PC-9 (cell line): ENCODE data around the gene IGSF22. TPM values are rescaled to one million over a fixed set of nuclear protein-coding genes. Genes with fewer than 3 reads are reported as not detected.

Experiments
- BruUV-seq: library from RNA; stranded (reverse); fragments of 400-500 nt; replicated peaks from 2 replicates; lab custom pipeline; 2021; lab: Mats Ljungman, UMichigan
- CTCF ChIA-PET: fragments of 300-600 bp; sonication (Branson Sonifier 250); formaldehyde crosslinking; loops from one replicate; lab custom pipeline; 2022; ENCODE audit warnings: antibody characterized with exemption; lab: Charles Lee
- POLR2A ChIA-PET: fragments of 300-600 bp; sonication (Branson Sonifier 250); formaldehyde crosslinking; loops from one replicate; lab custom pipeline; 2022; ENCODE audit warnings: antibody characterized with exemption; ENCODE audit not compliant: unreplicated experiment; lab: Charles Lee
- DNase-seq, 2 experiments: peaks; one replicate each; pipeline versions ENCODE4 v3.0.0 to v3.0.0-alpha.2; 2015 to 2022; ENCODE audit warnings: mixed read lengths in 1 of 2
- H2AFZ ChIP-seq: fragments of 200-600 bp; sonication (generic); 2 replicates; pipeline ENCODE4 v1.8.1; 2017; ENCODE audit warnings: antibody characterized with exemption
- H3F3A ChIP-seq: fragments of 200-600 bp; sonication (generic); 2 replicates; pipeline ENCODE4 v1.8.1; 2017; ENCODE audit warnings: antibody characterized with exemption, mild to moderate bottlenecking, low read depth; ENCODE audit not compliant: insufficient read depth
- H3K27ac ChIP-seq: fragments of 200-600 bp; sonication (generic); 2 replicates; pipeline ENCODE4 v1.6.1; 2016; ENCODE audit warnings: mixed run types
- H3K27me3 ChIP-seq: fragments of 200-600 bp; sonication (generic); 2 replicates; pipeline ENCODE4 v1.6.1; 2016; ENCODE audit warnings: low read depth, mixed run types; ENCODE audit not compliant: insufficient read depth
- H3K36me3 ChIP-seq: fragments of 200-600 bp; sonication (generic); 2 replicates; pipeline ENCODE4 v1.6.1; 2016; ENCODE audit warnings: low read depth, mixed run types
- H3K4me1 ChIP-seq: fragments of 200-600 bp; sonication (generic); replicated peaks from 2 replicates; pipeline ENCODE4 v1.6.1; 2016; ENCODE audit warnings: mixed run types; ENCODE audit not compliant: insufficient read depth
- H3K4me2 ChIP-seq: fragments of 200-600 bp; sonication (generic); 2 replicates; pipeline ENCODE4 v1.6.1; 2017; ENCODE audit warnings: mixed run types
- H3K4me3 ChIP-seq: fragments of 200-600 bp; sonication (generic); 2 replicates; pipeline ENCODE4 v1.6.1; 2016; ENCODE audit warnings: mixed run types
- H3K79me2 ChIP-seq: fragments of 200-600 bp; sonication (generic); 2 replicates; pipeline ENCODE4 v1.6.1; 2017; ENCODE audit warnings: low read depth, mixed run types
- H3K9me2 ChIP-seq: fragments of 200-600 bp; sonication (generic); 2 replicates; pipeline ENCODE4 v1.8.1; 2017; ENCODE audit warnings: mild to moderate bottlenecking; ENCODE audit not compliant: insufficient read depth
- H3K9me3 ChIP-seq: fragments of 200-600 bp; sonication (generic); 2 replicates; pipeline ENCODE4 v1.8.1; 2016; ENCODE audit warnings: low read depth; ENCODE audit not compliant: insufficient read depth
- H4K20me1 ChIP-seq: fragments of 200-600 bp; sonication (generic); 2 replicates; pipeline ENCODE4 v1.8.1; 2017; ENCODE audit not compliant: insufficient read depth
- CTCF ChIP-seq: fragments of 200-600 bp; sonication (generic); conservative IDR thresholded peaks from 2 replicates; pipeline ENCODE4 v1.6.1; 2017; ENCODE audit warnings: mixed run types, antibody characterized with exemption, mild to moderate bottlenecking, moderate library complexity
- EZH2 ChIP-seq: fragments of 200-600 bp; sonication (generic); IDR thresholded peaks from 2 replicates; pipeline ENCODE4 v1.8.0; 2017; ENCODE audit warnings: antibody characterized with exemption, low read depth
- intact Hi-C: fragments of 100-400 bp; cut with micrococcal nuclease; formaldehyde crosslinking; loops from one replicate; pipeline ENCODE4 v1.10.0; 2022; ENCODE audit not compliant: unreplicated experiment
- total RNA-seq: library from RNA; stranded (reverse); gene quantifications from 2 replicates; pipeline ENCODE4 v1.2.3, GENCODE V29; 2021

IGSF22 gene
- total RNA-seq, 1 experiment from 2014 or later = 0.33 TPM

GRCh38 chr11:18750944-18751343 is 25.0 kb upstream of the IGSF22 start:
- TF ChIP-seq EZH2 (no peak), CTCF (no peak)
- H4K20me1 ChIP-seq = no peaks in the 10 kb centered on the region
- H2AFZ ChIP-seq = no peak overlapping the region
- H3K9me2 ChIP-seq = no peaks in the 10 kb centered on the region
- H3K4me1 ChIP-seq = peaks cover 9% of the 10 kb centered on the region
- H3K27me3 ChIP-seq = no peaks in the 10 kb centered on the region
- no peaks in the 10 kb centered on the region for H3K9me3 ChIP-seq
- CTCF ChIA-PET = no interaction called here
- H3K27ac ChIP-seq = no peak overlapping the region
- H3K4me3 ChIP-seq = no peak overlapping the region
- H3K36me3 ChIP-seq = no peaks in the 10 kb centered on the region
- intact Hi-C loops = no loop called here
- H3K4me2 ChIP-seq = no peak overlapping the region
- BruUV-seq = no TSS peak
- H3K79me2 ChIP-seq = no peaks in the 10 kb centered on the region
- H3F3A ChIP-seq = no peaks in the 10 kb centered on the region
- POLR2A ChIA-PET = no interaction called here
- DNase-seq = no peak

GRCh38 chr11:18749681-18750319 is 23.8 kb upstream of the IGSF22 start:
- H3K27ac ChIP-seq = no peak overlapping the region
- POLR2A ChIA-PET = interaction anchor here (0.5 kb wide), 1 partner anchor 527 kb away, joined by 3 read pairs; no protein-coding TSS in a partner anchor

GRCh38 chr11:18748766-18749365 is 22.9 kb upstream of the IGSF22 start:
- peaks cover 9% of the 10 kb centered on the region for H3K4me1 ChIP-seq
- H3K4me3 ChIP-seq = no peak overlapping the region
- no peaks in the 10 kb centered on the region for H3F3A ChIP-seq
- DNase-seq = no peak
- TF ChIP-seq CTCF (no peak), EZH2 (no peak)
- H3K27ac ChIP-seq = no peak overlapping the region
- H4K20me1 ChIP-seq = no peaks in the 10 kb centered on the region
- intact Hi-C loops = no loop called here
- H3K9me3 ChIP-seq = no peaks in the 10 kb centered on the region
- ChIA-PET POLR2A (no interaction called here), CTCF (interaction anchor here (0.8 kb wide), 1 partner anchor 21 kb away, joined by 5 read pairs; no protein-coding TSS in a partner anchor)
- no TSS peak for BruUV-seq
- no peak overlapping the region for H3K4me2 ChIP-seq
- no peaks in the 10 kb centered on the region for H3K27me3 ChIP-seq
- no peaks in the 10 kb centered on the region for H3K79me2 ChIP-seq
- H3K36me3 ChIP-seq = no peaks in the 10 kb centered on the region
- no peaks in the 10 kb centered on the region for H3K9me2 ChIP-seq
- H2AFZ ChIP-seq = no peak overlapping the region

More at GRCh38 chr11:18749681-18750319, 23.8 kb upstream of the IGSF22 start:
- no peaks in the 10 kb centered on the region for H3K36me3 ChIP-seq
- H3K27me3 ChIP-seq = no peaks in the 10 kb centered on the region
- H3K4me2 ChIP-seq = peak overlapping the region; percentile 38
- TF ChIP-seq EZH2 = no peak
- TF ChIP-seq CTCF = no peak
- H3K4me1 ChIP-seq = peaks cover 9% of the 10 kb centered on the region
- H3K9me3 ChIP-seq = no peaks in the 10 kb centered on the region
- H4K20me1 ChIP-seq = no peaks in the 10 kb centered on the region
- H2AFZ ChIP-seq = peak overlapping the region; percentile 80
- no peaks in the 10 kb centered on the region for H3K79me2 ChIP-seq
- no TSS peak for BruUV-seq
- H3K9me2 ChIP-seq = no peaks in the 10 kb centered on the region
- H3K4me3 ChIP-seq = no peak overlapping the region
- DNase-seq = peak; percentile 48 to 52
- intact Hi-C loops = no loop called here
- no peaks in the 10 kb centered on the region for H3F3A ChIP-seq
- CTCF ChIA-PET = interaction anchor here (0.8 kb wide), 1 partner anchor 22 kb away, joined by 5 read pairs; no protein-coding TSS in a partner anchor
